Inferior parietal cortex (tissue), 1 donor: ENCODE data around the gene GRIK1.

ENCODE experiments used
- DNase-seq: peaks from one replicate; pipeline ENCODE4 v3.0.0-alpha.2; 2016; ENCODE audit errors: extremely low spot score

Gene GRIK1

GRCh38 chr21:29718081-29718815, 221.5 kb downstream of the GRIK1 start:
- no peak for DNase-seq

- no peak for DNase-seq
Observed at GRCh38 chr21:29717659-29718058, 222.1 kb downstream of the GRIK1 start.

GRCh38 chr21:29716753-29717152, 223.0 kb downstream of the GRIK1 start:
- no peak for DNase-seq

GRCh38 chr21:29715089-29715488, 224.7 kb downstream of the GRIK1 start:
- no peak for DNase-seq

GRCh38 chr21:29712818-29713217, 227.0 kb downstream of the GRIK1 start:
- DNase-seq, result no peak

- no peak for DNase-seq
Observed at GRCh38 chr21:29711236-29711635, 228.6 kb downstream of the GRIK1 start.

GRCh38 chr21:29710498-29710897, 229.3 kb downstream of the GRIK1 start:
- no peak for DNase-seq

GRCh38 chr21:29708401-29708800, 231.4 kb downstream of the GRIK1 start:
- no peak for DNase-seq

- DNase-seq, result no peak
Observed at GRCh38 chr21:29704719-29705118, 235.1 kb downstream of the GRIK1 start.

GRCh38 chr21:29701676-29702075, 238.1 kb downstream of the GRIK1 start:
- no peak for DNase-seq

- DNase-seq, result no peak
Observed at GRCh38 chr21:29697555-29698193, 242.1 kb downstream of the GRIK1 start.

GRCh38 chr21:29696937-29697336, 242.9 kb downstream of the GRIK1 start:
- no peak for DNase-seq

GRCh38 chr21:29691616-29692491, 247.9 kb downstream of the GRIK1 start:
- DNase-seq, result no peak

GRCh38 chr21:29689753-29690152, 250.0 kb downstream of the GRIK1 start:
- DNase-seq, result no peak

- DNase-seq, result no peak
Observed at GRCh38 chr21:29684106-29684505, 255.7 kb downstream of the GRIK1 start.

GRCh38 chr21:29682800-29683199, 257.0 kb downstream of the GRIK1 start:
- no peak for DNase-seq

- DNase-seq, result no peak
Observed at GRCh38 chr21:29680273-29680672, 259.5 kb downstream of the GRIK1 start.

GRCh38 chr21:29678626-29679025, 261.2 kb downstream of the GRIK1 start:
- no peak for DNase-seq

GRCh38 chr21:29677326-29677725, 262.5 kb downstream of the GRIK1 start:
- DNase-seq, result no peak

- DNase-seq, result no peak
Observed at GRCh38 chr21:29676395-29676794, 263.4 kb downstream of the GRIK1 start.

GRCh38 chr21:29675451-29675850, 264.3 kb downstream of the GRIK1 start:
- DNase-seq, result no peak

- DNase-seq, result no peak
Observed at GRCh38 chr21:29674343-29674742, 265.5 kb downstream of the GRIK1 start.
